Liver (tissue), 9 donors: ENCODE measurements around the gene KIF11. TPM values are rescaled to one million over a fixed set of nuclear protein-coding genes. Genes with fewer than 3 reads are reported as not detected.

ENCODE experiments used
- DNase-seq: peaks from one replicate; pipeline ENCODE4 v3.0.0-alpha.2; 2017; ENCODE audit warnings: low spot score
- H3K27ac ChIP-seq, 2 donors: one replicate each; pipeline ENCODE4 v1.7.0; 2013; ENCODE audit warnings: inconsistent platforms in 2 of 2, low read length in 2 of 2, control low read depth in 1 of 2, low read depth in 1 of 2, mild to moderate bottlenecking in 1 of 2
- H3K27me3 ChIP-seq, 4 donors: one replicate each; pipeline versions ENCODE4 v1.6.1 to v1.7.0; 2013; ENCODE audit warnings: low read length in 3 of 4, inconsistent platforms in 1 of 4, mild to moderate bottlenecking in 1 of 4, moderate library complexity in 1 of 4; ENCODE audit not compliant: control insufficient read depth in 4 of 4, insufficient read depth in 4 of 4
- H3K36me3 ChIP-seq, 4 donors: one replicate each; pipeline versions ENCODE4 v1.6.1 to v1.7.0; 2013; ENCODE audit warnings: low read length in 3 of 4, mild to moderate bottlenecking in 3 of 4, low read depth in 1 of 4, moderate library complexity in 1 of 4; ENCODE audit not compliant: control insufficient read depth in 4 of 4, insufficient read depth in 3 of 4
- H3K4me1 ChIP-seq, 4 donors: one replicate each; pipeline versions ENCODE4 v1.6.1 to v1.7.0; 2013; ENCODE audit warnings: low read length in 3 of 4, mild to moderate bottlenecking in 3 of 4, moderate library complexity in 1 of 4; ENCODE audit not compliant: control insufficient read depth in 4 of 4, insufficient read depth in 4 of 4
- H3K4me3 ChIP-seq, 3 donors: one replicate each; pipeline versions ENCODE4 v1.6.1 to v1.7.0; 2013; ENCODE audit warnings: low read length in 3 of 3, control low read depth in 1 of 3, low read depth in 1 of 3, mild to moderate bottlenecking in 1 of 3
- H3K9ac ChIP-seq, 2 donors: one replicate each; pipeline ENCODE4 v1.7.0; 2013; ENCODE audit warnings: low read length in 2 of 2, mild to moderate bottlenecking in 2 of 2, moderate library complexity in 2 of 2, control low read depth in 1 of 2, low read depth in 1 of 2
- H3K9me3 ChIP-seq, 4 donors: one replicate each; pipeline versions ENCODE4 v1.6.1 to v1.7.0; 2013; ENCODE audit warnings: low read length in 3 of 4; ENCODE audit not compliant: control insufficient read depth in 4 of 4
- EGR1 ChIP-seq, 2 donors: IDR thresholded peaks; 2 replicates each; pipeline ENCODE4 v1.6.1; 2016 to 2018; ENCODE audit warnings: antibody characterized with exemption in 2 of 2, low read depth in 2 of 2
- FOXA1 ChIP-seq: IDR thresholded peaks from 2 replicates; pipeline ENCODE4 v1.6.1; 2016; ENCODE audit warnings: antibody characterized with exemption
- FOXA2 ChIP-seq: IDR thresholded peaks from 2 replicates; pipeline ENCODE4 v1.6.1; 2016; ENCODE audit warnings: antibody characterized with exemption
- GABPA ChIP-seq, 2 donors: IDR thresholded peaks in 1 of 2; conservative IDR thresholded peaks in 1 of 2; 2 replicates each; pipeline ENCODE4 v1.6.1; 2016; ENCODE audit warnings: antibody characterized with exemption in 2 of 2, mild to moderate bottlenecking in 1 of 2, moderate library complexity in 1 of 2
- HNF4A ChIP-seq, 2 donors: conservative IDR thresholded peaks; 2 replicates each; pipeline ENCODE4 v1.6.1; 2016; ENCODE audit warnings: antibody characterized with exemption in 2 of 2, mild to moderate bottlenecking in 2 of 2
- NR2F2 ChIP-seq: IDR thresholded peaks from 2 replicates; pipeline ENCODE4 v1.6.1; 2016; ENCODE audit warnings: antibody characterized with exemption
- RXRA ChIP-seq, 2 donors: IDR thresholded peaks; 2 replicates each; pipeline ENCODE4 v1.6.1; 2017 to 2018; ENCODE audit warnings: antibody characterized with exemption in 2 of 2, mild to moderate bottlenecking in 1 of 2
- TAF1 ChIP-seq: conservative IDR thresholded peaks from 2 replicates; pipeline ENCODE4 v1.6.1; 2016; ENCODE audit warnings: antibody characterized with exemption, mild to moderate bottlenecking
- WGBS: extraction: QIAGEN DNeasy Blood & Tissue Kit; methylation state at CpG from one replicate; pipeline ENCODE4 v1.1.7; 2013; 5-methylcytosine and 5-hydroxymethylcytosine counted together
- polyA plus RNA-seq, 2 donors: library from polyadenylated mRNA; stranded (reverse) in 1 of 2; unstranded in 1 of 2; fragments of 200-250 nt in 1 of 2; fragments of >200 nt in 1 of 2; fragmentation: Nextera tagmentation in 1 of 2; extraction: Ambion mirVana in 1 of 2; gene quantifications; one replicate each; pipeline versions ENCODE4 v1.2.1 to v1.2.3, GENCODE V29; 2013 to 2015
- total RNA-seq, 2 donors: library from RNA; depleted of rRNA; stranded (reverse); fragments of >200 nt; gene quantifications; one replicate each; pipeline ENCODE4 v1.2.3, GENCODE V29; 2014
- TF ChIP-seq, protein P1 (sequence below): IDR thresholded peaks from 2 replicates; pipeline ENCODE4 v1.6.1; 2016; ENCODE audit warnings: antibody characterized with exemption
- TF ChIP-seq, protein P2 (sequence below): fragments of 150-350 bp; IDR thresholded peaks from 2 replicates; pipeline ENCODE4 v1.5.1; 2017; ENCODE audit warnings: improper control_type of control experiment, low read depth, low read length; ENCODE audit not compliant: missing input control
- donor health status: healthy.
- donor health status: healthy.
- donor health status: healthy.
- donor health status: healthy.
- donor health status: healthy.

The KIF11 gene
- total and polyA plus RNA-seq, 4 donors, result 0.25 to 29.2 (median 0.58) TPM

GRCh38 chr10:92598321-92598720 is 5.4 kb downstream of the KIF11 start (continued):
- TF ChIP-seq FOXA2 (no peak), RXRA (IDR thresholded peaks at IDR 0.05) (no peak), NR2F2 (no peak)
- TF ChIP-seq, protein P1, sequence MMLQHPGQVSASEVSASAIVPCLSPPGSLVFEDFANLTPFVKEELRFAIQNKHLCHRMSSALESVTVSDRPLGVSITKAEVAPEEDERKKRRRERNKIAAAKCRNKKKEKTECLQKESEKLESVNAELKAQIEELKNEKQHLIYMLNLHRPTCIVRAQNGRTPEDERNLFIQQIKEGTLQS, result no peak

GRCh38 chr10:92604841-92605240 is 11.9 kb downstream of the KIF11 start:
- Histone ChIP-seq H3K4me1 (no peaks in the 10 kb centered on the region), H3K9me3 (no peaks in the 10 kb centered on the region), H3K27me3 (no peaks in the 10 kb centered on the region), H3K9ac (no peak overlapping the region), H3K27ac (no peak overlapping the region), H3K36me3 (no peaks in the 10 kb centered on the region), H3K4me3 (no peak overlapping the region)
- DNase-seq, result no peak
- TF ChIP-seq, protein P2, sequence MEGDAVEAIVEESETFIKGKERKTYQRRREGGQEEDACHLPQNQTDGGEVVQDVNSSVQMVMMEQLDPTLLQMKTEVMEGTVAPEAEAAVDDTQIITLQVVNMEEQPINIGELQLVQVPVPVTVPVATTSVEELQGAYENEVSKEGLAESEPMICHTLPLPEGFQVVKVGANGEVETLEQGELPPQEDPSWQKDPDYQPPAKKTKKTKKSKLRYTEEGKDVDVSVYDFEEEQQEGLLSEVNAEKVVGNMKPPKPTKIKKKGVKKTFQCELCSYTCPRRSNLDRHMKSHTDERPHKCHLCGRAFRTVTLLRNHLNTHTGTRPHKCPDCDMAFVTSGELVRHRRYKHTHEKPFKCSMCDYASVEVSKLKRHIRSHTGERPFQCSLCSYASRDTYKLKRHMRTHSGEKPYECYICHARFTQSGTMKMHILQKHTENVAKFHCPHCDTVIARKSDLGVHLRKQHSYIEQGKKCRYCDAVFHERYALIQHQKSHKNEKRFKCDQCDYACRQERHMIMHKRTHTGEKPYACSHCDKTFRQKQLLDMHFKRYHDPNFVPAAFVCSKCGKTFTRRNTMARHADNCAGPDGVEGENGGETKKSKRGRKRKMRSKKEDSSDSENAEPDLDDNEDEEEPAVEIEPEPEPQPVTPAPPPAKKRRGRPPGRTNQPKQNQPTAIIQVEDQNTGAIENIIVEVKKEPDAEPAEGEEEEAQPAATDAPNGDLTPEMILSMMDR, result no peak
- TF ChIP-seq TAF1, result no peak
- no peak for TF ChIP-seq GABPA (IDR thresholded peaks at IDR 0.05 in 1 of 2, conservative IDR thresholded peaks at IDR 0.05 in 1 of 2)
- WGBS, result 88% methylated on average over 2 of the region's 2 CpGs

- Histone ChIP-seq H3K27me3 (no peaks in the 10 kb centered on the region), H3K9ac (no peak overlapping the region), H3K27ac (no peak overlapping the region), H3K36me3 (no peaks in the 10 kb centered on the region), H3K4me3 (no peak overlapping the region), H3K9me3 (no peaks in the 10 kb centered on the region), H3K4me1 (no peaks in the 10 kb centered on the region)
- DNase-seq, result no peak
- TF ChIP-seq EGR1 (IDR thresholded peaks at IDR 0.05; ENCODE audit: low read depth in 2 of 2), result no peak
- TF ChIP-seq, protein P2, result no peak
- TF ChIP-seq FOXA2, result no peak
- TF ChIP-seq GABPA (IDR thresholded peaks at IDR 0.05 in 1 of 2, conservative IDR thresholded peaks at IDR 0.05 in 1 of 2), result no peak
- TF ChIP-seq FOXA1, result no peak
- no peak for TF ChIP-seq HNF4A (conservative IDR thresholded peaks at IDR 0.05)
- WGBS, result 99% methylated on average over 3 of the region's 3 CpGs
Measured at GRCh38 chr10:92615515-92615914, 22.6 kb downstream of the KIF11 start.

DNA sequence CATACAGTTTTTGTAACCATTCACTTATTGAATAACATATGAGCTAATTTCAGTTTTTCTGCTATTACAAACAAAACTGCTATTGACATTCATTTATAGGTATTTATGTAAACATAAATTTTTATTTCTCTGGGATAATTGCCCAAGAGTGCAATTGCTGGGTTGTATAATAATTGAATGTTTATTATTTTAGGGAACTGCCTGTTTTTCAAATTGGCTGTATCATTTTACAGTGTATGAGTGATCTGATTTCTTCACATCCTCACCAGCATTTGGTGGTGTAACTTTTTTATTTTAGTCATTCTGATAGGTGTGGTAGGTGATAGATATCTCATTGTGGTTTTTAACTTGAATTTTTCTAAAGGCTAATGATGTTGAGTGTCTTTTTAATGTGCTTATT is 26.4 kb downstream of the KIF11 start:
- no peak overlapping the region for H3K27ac ChIP-seq
- TF ChIP-seq RXRA (IDR thresholded peaks at IDR 0.05), result no peak
- H3K27me3 ChIP-seq, result no peaks in the 10 kb centered on the region
- peaks cover 0 to 3% (median 0%) of the 10 kb centered on the region in 4 donors for H3K36me3 ChIP-seq
- H3K9ac ChIP-seq, result no peak overlapping the region
- H3K4me3 ChIP-seq, result no peak overlapping the region
- H3K4me1 ChIP-seq, result no peaks in the 10 kb centered on the region
- DNase-seq, result no peak
- H3K9me3 ChIP-seq, result no peaks in the 10 kb centered on the region
